Spinal cord (tissue), 10 donors: ENCODE measurements around the gene KATNIP. TPM values are rescaled to one million over a fixed set of nuclear protein-coding genes. Genes with fewer than 3 reads are reported as not detected.

Source experiments
- DNase-seq, 6 donors: peaks; one replicate each; pipeline versions ENCODE4 v3.0.0 to v3.0.0-alpha.2; 2013 to 2015; ENCODE audit warnings: low spot score in 6 of 6, low read depth in 4 of 6
- H3K27ac ChIP-seq: one replicate; pipeline ENCODE4 v1.5.1; 2013; ENCODE audit warnings: low read depth, low read length, control low read depth
- H3K27me3 ChIP-seq: one replicate; pipeline ENCODE4 v1.6.1; 2013; ENCODE audit warnings: low read length; ENCODE audit not compliant: control insufficient read depth, insufficient read depth
- H3K36me3 ChIP-seq: one replicate; pipeline ENCODE4 v1.6.1; 2013; ENCODE audit warnings: low read length; ENCODE audit not compliant: control insufficient read depth, insufficient read depth
- H3K4me1 ChIP-seq: one replicate; pipeline ENCODE4 v1.6.1; 2013; ENCODE audit warnings: low read length; ENCODE audit not compliant: control insufficient read depth, insufficient read depth
- H3K4me3 ChIP-seq: one replicate; pipeline ENCODE4 v1.5.1; 2013; ENCODE audit warnings: low read depth, low read length, control low read depth
- H3K9me3 ChIP-seq: one replicate; pipeline ENCODE4 v1.6.1; 2013; ENCODE audit warnings: low read length; ENCODE audit not compliant: control insufficient read depth, insufficient read depth
- WGBS: methylation state at CpG from one replicate; pipeline ENCODE4 v1.1.5; 2013; ENCODE audit warnings: missing lambda C conversion rate; ENCODE audit not compliant: insufficient coverage; 5-methylcytosine and 5-hydroxymethylcytosine counted together
- polyA plus RNA-seq, 2 donors: library from polyadenylated mRNA; unstranded; fragments of 120-200 nt; gene quantifications; one replicate each; pipeline ENCODE4 v1.2.1, GENCODE V29; 2013; ENCODE audit not compliant: insufficient read length in 2 of 2
- total RNA-seq, 2 donors: library from RNA; depleted of rRNA in 1 of 2; stranded (reverse); fragments of 120-200 nt in 1 of 2; fragments of >200 nt in 1 of 2; gene quantifications; one replicate each; pipeline versions ENCODE4 v1.2.3 to v1.2.4, GENCODE V29; 2013 to 2014
- donor health status: healthy.

KATNIP gene
- total and polyA plus RNA-seq, 4 donors: 17.7 to 26.2 (median 19.4) TPM

GRCh38 chr16:27571433-27572326 is 21.7 kb downstream of the KATNIP start:
- 88% methylated on average over 6 of the region's 8 CpGs for whole genome bisulfite sequencing
- H3K36me3 ChIP-seq: peaks cover 8% of the 10 kb centered on the region
- H3K27ac ChIP-seq: no peak overlapping the region
- H3K27me3 ChIP-seq: no peaks in the 10 kb centered on the region
- H3K9me3 ChIP-seq: no peaks in the 10 kb centered on the region
- no peak overlapping the region for H3K4me3 ChIP-seq
- peaks cover 11% of the 10 kb centered on the region for H3K4me1 ChIP-seq
- DNase-seq: no peak

- WGBS: 68% methylated on average over 5 of the region's 6 CpGs
- Histone ChIP-seq H3K9me3 (no peaks in the 10 kb centered on the region), H3K27ac (no peak overlapping the region), H3K27me3 (no peaks in the 10 kb centered on the region), H3K36me3 (peaks cover 8% of the 10 kb centered on the region), H3K4me1 (peaks cover 11% of the 10 kb centered on the region), H3K4me3 (no peak overlapping the region)
- no peak for DNase-seq
Measured at GRCh38 chr16:27572711-27573110, 22.8 kb downstream of the KATNIP start.

- DNase-seq: no peak
- Histone ChIP-seq H3K4me1 (peaks cover 9% of the 10 kb centered on the region), H3K9me3 (no peaks in the 10 kb centered on the region), H3K36me3 (peaks cover 8% of the 10 kb centered on the region), H3K27ac (no peak overlapping the region), H3K4me3 (no peak overlapping the region), H3K27me3 (no peaks in the 10 kb centered on the region)
- 55% methylated on average over 4 of the region's 5 CpGs for WGBS
Measured at GRCh38 chr16:27576729-27577128, 26.8 kb downstream of the KATNIP start.

GRCh38 chr16:27579087-27579980 is 29.4 kb downstream of the KATNIP start:
- H3K4me3 ChIP-seq: no peak overlapping the region
- H3K4me1 ChIP-seq: peaks cover 3% of the 10 kb centered on the region
- WGBS: 76% methylated on average over 3 of the region's 4 CpGs
- no peak overlapping the region for H3K27ac ChIP-seq
- H3K9me3 ChIP-seq: no peaks in the 10 kb centered on the region
- peak in 1 of 6 donors; percentile 38 for DNase-seq
- H3K27me3 ChIP-seq: no peaks in the 10 kb centered on the region
- peaks cover 11% of the 10 kb centered on the region for H3K36me3 ChIP-seq

- WGBS: 63% methylated on average over 1 of the region's 2 CpGs
- H3K9me3 ChIP-seq: no peaks in the 10 kb centered on the region
- no peaks in the 10 kb centered on the region for H3K27me3 ChIP-seq
- H3K36me3 ChIP-seq: peaks cover 6% of the 10 kb centered on the region
- H3K27ac ChIP-seq: no peak overlapping the region
- no peak overlapping the region for H3K4me3 ChIP-seq
- peaks cover 3% of the 10 kb centered on the region for H3K4me1 ChIP-seq
- DNase-seq: no peak
Measured at GRCh38 chr16:27582883-27583282, 32.9 kb downstream of the KATNIP start.

- H3K4me3 ChIP-seq: no peak overlapping the region
- no peaks in the 10 kb centered on the region for H3K27me3 ChIP-seq
- WGBS: 100% methylated on average over 1 of the region's 1 CpG
- H3K36me3 ChIP-seq: peaks cover 6% of the 10 kb centered on the region
- H3K9me3 ChIP-seq: no peaks in the 10 kb centered on the region
- DNase-seq: no peak
- no peak overlapping the region for H3K27ac ChIP-seq
- peaks cover under 1% of the 10 kb centered on the region for H3K4me1 ChIP-seq
Measured at GRCh38 chr16:27583634-27584033, 33.7 kb downstream of the KATNIP start.

GRCh38 chr16:27585200-27585599 is 35.3 kb downstream of the KATNIP start:
- WGBS: no CpG with 5 or more reads among the region's 5 CpGs
- Histone ChIP-seq H3K27me3 (no peaks in the 10 kb centered on the region), H3K27ac (no peak overlapping the region), H3K4me1 (no peaks in the 10 kb centered on the region), H3K4me3 (no peak overlapping the region), H3K9me3 (no peaks in the 10 kb centered on the region), H3K36me3 (peaks cover 3% of the 10 kb centered on the region)
- DNase-seq: no peak

GRCh38 chr16:27586711-27587110 is 36.8 kb downstream of the KATNIP start:
- Histone ChIP-seq H3K4me3 (no peak overlapping the region), H3K4me1 (no peaks in the 10 kb centered on the region), H3K36me3 (peaks cover 3% of the 10 kb centered on the region), H3K27ac (no peak overlapping the region), H3K9me3 (no peaks in the 10 kb centered on the region), H3K27me3 (no peaks in the 10 kb centered on the region)
- no peak for DNase-seq
- 100% methylated on average over 2 of the region's 8 CpGs for WGBS

- Histone ChIP-seq H3K36me3 (peaks cover 3% of the 10 kb centered on the region), H3K4me3 (no peak overlapping the region), H3K27me3 (no peaks in the 10 kb centered on the region), H3K27ac (no peak overlapping the region), H3K9me3 (no peaks in the 10 kb centered on the region), H3K4me1 (no peaks in the 10 kb centered on the region)
- DNase-seq: no peak
- no CpG with 5 or more reads among the region's 3 CpGs for WGBS
Measured at GRCh38 chr16:27588057-27588456, 38.1 kb downstream of the KATNIP start.
